ENCODE results near the gene SNTB2.
A peak's percentile ranks its signal among the peaks of the same experiment; 100 is the strongest.

Gene SNTB2

DNA sequence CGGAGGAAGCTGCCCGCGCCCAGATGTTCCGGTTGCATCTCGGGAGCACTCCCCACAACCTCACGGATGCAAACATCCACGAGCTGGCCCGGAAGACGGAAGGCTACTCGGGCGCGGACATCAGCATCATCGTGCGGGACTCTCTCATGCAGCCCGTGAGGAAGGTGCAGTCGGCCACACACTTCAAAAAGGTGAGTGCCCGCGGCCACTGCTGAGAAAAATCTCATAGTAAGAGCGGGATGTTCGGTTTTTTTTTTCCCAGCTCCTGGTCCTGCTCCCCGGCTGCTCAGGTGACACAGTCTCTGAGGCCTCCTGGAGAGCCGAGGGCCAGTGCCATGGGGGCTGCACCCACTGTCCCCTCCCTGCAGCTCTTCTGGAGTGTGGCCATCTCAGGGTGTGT, 134.1 kb downstream of the SNTB2 start:
- no peak for DNase-seq

DNA sequence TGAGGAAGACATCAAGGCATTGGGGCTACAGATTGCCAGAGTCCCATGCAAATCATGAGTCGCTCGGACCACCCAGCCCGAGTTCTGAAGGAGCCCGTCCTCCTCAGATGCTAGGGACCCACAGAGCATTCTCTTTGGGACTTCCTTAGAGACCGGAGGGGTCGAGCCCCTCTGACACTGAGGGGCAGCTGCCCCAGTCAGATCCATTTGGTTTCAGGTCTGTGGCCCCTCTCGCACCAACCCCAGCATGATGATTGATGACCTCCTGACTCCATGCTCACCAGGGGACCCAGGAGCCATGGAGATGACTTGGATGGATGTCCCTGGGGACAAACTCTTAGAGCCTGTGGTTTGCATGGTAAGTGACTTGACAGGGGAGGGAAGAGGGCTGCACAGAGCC, 135.4 kb downstream of the SNTB2 start:
- no peak for DNase-seq

DNA sequence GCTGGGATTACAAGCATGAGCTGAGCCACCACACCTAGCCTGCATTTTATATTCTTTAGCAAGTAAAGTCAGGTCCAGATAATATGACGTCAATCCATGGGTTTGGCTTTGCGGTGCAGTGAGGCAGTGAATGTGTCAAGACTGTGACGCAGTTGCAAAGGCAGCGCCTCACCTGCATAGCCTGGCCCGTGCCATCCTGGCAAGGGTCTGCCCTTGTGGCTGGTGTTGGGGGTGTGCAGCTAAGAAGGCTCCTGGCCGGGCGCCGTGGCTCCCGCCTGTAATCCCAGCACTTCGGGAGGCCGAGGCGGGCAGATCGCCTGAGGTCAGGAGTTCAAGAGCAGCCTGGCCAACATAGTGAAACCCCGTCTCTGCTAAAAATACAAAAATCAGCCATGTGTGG, 136.5 kb downstream of the SNTB2 start:
- no peak for DNase-seq

GRCh38 chr16:69324013-69324531, 137.1 kb downstream of the SNTB2 start:
- DNase-seq = no peak

- no peak for DNase-seq
Observed at GRCh38 chr16:69324585-69325253, 137.8 kb downstream of the SNTB2 start.

DNA sequence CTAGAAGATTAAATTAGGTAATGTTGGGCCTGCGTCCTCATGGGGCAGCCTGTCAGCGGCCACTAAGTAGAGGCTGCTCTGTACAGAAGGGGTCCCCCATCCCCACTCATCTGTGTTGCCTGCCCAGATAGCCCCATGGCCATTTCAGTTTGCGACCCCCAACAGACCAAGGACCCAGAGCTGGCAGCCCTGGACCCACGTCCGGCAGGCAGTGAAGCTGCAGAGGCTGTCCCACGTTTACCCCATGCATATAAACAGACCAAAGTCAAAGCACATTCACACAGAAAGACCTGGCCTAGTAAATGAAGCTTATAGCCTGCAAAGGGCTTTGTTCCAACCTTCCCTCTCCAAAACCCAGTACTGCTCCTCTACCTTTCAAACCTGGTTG, 138.8 kb downstream of the SNTB2 start:
- DNase-seq = no peak

- DNase-seq = no peak
Observed at GRCh38 chr16:69326172-69326873, 139.4 kb downstream of the SNTB2 start.

GRCh38 chr16:69327585-69328310, 140.8 kb downstream of the SNTB2 start:
- DNase-seq = no peak

DNA sequence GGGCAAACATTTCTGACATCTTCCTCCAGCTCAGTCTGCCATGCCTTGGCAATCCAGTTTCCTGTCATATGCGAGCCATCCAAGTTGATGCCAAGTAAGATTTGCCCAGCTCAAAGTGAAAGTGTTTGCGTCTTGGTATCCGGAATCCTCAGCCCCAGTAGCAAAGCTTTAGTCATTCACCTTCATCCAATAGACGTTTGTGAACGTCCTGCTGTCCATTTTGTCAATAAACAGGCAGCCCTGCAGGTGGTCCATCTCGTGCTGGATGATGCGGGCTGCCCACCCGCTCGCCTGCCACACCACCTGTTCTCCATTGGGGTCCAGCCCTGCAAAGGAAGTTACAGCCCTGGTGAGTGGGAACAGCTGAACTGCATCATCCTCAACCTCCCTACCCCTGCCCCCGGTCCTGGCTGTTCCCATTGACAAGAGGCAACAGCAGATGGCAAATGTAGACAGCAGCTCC, 141.9 kb downstream of the SNTB2 start:
- DNase-seq = no peak

DNA sequence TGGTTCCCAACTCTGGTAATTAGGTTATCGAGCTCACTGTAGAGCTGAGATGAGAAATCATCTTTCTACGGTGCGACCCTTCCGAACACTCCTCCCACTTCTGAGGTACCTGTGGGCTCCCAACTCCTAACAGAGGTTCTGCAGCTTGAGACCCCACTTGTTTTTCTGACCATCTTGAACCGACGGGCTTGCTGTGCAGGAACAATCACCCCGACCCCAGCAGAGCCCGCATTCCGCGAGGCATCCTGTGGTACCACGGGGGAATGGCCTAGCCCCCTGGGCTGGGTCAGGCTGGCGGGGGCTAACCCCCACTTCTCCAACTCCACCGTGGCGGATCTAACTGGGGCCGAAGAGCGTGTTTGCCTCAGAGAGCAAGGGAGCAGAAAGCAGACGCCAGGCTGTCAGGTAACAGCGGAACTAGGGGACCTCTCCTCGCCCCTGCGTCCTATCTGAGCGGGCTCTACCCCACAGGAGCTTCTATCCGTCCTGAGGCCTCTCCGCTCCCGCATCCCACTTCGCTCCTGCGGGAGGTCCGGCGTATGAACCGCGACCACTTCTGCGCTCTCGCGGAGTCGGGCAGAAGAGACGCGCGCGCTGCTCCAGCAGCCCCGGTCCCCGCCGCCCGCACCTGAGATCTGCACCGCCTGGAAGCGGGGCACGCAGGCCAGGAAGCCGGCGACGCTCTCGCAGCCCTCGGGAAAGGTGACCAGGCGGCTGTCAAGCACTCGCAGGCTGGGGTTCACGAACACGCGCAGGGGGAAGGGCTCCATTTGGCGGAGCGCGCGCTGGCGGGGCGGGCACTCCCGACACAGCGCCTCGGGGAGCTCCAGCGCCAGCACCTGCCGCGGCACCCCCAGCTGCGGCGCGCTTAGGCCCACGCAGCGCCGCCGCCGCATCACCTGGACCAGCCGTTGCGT, 142.7 kb downstream of the SNTB2 start:
- DNase-seq = peak; percentile 68

DNA sequence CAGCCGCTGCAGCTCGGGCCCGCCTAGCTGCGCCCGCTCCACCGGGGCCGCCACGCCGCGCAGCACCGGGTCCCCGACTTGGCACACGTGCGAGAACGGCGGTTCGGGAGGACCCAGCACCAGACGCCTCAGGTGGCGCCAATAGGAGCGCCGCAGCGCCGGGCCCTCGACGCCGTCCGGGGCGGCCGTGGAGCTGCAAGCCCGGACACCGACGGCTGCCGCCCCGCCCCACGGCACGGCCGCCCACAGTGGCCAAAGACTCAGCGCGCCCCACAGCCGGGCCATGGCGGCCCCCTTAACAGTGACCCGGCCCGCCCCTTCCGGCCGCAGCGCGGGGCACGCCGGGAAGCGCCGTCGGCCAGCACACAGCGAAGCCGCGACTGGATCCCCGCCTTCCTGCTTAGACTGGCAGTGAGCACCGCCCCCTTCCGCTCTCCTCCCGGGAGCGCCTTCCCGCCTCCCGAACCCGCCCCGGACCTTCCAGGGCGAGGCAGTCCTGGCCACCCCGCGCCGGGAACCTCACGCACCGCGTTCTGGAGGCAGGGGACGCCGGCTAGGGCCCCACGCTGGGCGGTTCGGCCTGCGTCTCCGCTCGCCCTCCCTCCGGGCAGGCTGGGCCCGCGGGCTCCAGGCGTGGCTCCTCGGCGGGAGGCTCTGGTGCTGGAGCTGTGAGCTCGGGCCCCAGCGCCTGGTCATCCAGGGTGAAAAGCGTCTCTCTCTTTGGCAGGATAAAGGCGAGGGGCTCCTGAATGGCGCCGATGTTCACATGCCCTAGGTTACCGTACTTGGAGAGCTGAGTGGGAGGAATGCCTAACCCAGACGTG, 143.5 kb downstream of the SNTB2 start, which contains the start of gene PDF:
PDF (minus strand) TSS at position 303 of the 824 bp plus-strand sequence; CDS start at position 285, 18 bp downstream.
- DNase-seq = peak; percentile 83

GRCh38 chr16:69334696-69335095, 147.7 kb downstream of the SNTB2 start:
- no peak for DNase-seq

- no peak for DNase-seq
Observed at GRCh38 chr16:69338557-69339288, 151.8 kb downstream of the SNTB2 start.

DNA sequence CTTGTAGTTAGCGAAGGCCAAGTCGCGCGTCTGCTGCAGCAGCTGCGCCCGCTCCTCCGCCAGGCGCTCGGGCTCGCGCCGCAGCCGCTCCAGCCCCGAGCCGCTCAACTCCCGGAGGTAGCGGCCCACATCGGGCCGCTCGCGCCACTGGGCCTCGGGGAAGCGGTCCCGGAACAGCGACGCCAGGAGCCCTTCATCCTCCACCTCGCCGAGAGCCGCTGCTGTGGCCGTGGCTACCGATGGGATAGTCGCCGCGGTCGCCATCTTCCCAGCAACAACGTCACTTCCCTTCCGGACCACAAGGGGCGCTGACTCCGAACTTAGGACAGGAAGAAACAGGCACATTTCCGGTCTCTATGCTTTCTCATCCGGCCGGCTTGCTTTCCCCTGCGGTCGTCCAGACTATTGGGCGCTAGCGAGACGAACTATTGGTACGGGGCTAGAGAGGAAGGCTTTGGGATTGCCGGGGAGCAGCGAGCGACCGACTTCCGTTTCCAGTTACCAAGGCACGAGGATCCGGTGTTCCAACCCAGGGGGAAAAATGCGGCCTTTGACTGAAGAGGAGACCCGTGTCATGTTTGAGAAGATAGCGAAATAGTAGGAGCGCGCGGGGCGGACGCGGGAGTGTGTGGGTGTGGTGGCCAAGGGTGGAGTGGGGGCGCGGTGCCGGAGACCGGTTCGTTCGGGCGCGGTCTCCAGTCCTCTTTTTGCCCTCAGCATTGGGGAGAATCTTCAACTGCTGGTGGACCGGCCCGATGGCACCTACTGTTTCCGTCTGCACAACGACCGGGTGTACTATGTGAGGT, 152.5 kb downstream of the SNTB2 start, which contains the start of the genes COG8 and NIP7:
COG8 (minus strand) TSS at position 276 of the 806 bp plus-strand sequence; CDS start at position 264, 12 bp downstream.
NIP7 (plus strand) TSS at position 484 of the 806 bp plus-strand sequence; CDS start at position 542, 58 bp downstream.
- DNase-seq = peak; percentile 90

DNA sequence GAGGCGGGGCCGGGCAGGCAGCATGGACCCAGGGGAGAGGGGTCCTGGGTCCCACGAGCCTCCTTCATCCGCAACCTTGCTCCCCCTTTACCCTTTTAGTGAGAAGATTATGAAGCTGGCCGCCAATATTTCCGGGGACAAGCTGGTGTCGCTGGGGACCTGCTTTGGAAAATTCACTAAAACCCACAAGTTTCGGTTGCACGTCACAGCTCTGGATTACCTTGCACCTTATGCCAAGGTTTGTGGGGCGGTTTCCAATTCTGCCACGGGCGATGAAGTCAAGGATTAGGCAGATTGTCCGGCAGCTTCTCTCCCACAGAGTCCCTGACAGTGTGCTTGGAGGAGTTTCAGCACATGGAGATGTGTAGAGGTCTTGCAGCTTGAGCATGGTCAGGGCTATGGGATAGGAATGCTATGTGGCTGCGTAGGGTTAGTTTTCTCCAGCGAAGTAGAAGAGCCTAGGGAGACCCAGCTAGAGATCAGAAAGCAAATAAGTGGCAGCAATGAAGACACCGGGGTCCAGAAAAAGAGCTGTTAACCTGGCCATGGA, 153.2 kb downstream of the SNTB2 start:
- DNase-seq = no peak

- no peak for DNase-seq
Observed at GRCh38 chr16:69344171-69344570, 157.2 kb downstream of the SNTB2 start.

- DNase-seq = no peak
Observed at GRCh38 chr16:69345923-69346322, 159.0 kb downstream of the SNTB2 start.

- DNase-seq = no peak
Observed at GRCh38 chr16:69346683-69347082, 159.7 kb downstream of the SNTB2 start.

GRCh38 chr16:69348222-69348621, 161.3 kb downstream of the SNTB2 start:
- DNase-seq = no peak
